ENCODE measurements around the gene CAPG.
A peak's percentile ranks its signal among the peaks of the same experiment; 100 is the strongest.
"Not testable (repeated sequence)": the region's sequence is repeated elsewhere in the genome, so short reads cannot be mapped to it uniquely, and the experiment has no call there.

Gene CAPG

DNA sequence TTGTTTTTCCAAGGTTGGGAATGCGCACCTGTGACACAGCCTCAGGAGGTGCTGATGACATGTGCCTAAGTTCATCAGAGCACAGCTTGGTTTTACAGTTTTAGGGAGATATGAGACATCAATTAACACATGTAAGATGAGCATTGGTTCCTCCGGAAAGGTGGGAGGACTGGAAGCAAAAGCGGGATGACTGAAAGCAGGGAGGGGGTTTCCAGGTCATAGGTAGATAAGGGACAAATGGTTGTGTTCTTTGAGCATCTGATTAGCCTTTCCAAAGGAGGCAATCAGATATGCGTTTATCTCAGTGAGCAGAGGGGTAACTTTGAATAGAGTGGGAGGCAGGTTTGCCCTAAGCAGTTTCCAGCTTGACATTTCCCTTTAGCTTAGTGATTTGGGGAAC lies 26.3 kb downstream of the CAPG start:
- Histone ChIP-seq H3K4me3 (no peak overlapping the region), H3K27ac (no peak overlapping the region)
- no peak for DNase-seq (ENCODE audit: low spot score)
- TF ChIP-seq, protein P1, sequence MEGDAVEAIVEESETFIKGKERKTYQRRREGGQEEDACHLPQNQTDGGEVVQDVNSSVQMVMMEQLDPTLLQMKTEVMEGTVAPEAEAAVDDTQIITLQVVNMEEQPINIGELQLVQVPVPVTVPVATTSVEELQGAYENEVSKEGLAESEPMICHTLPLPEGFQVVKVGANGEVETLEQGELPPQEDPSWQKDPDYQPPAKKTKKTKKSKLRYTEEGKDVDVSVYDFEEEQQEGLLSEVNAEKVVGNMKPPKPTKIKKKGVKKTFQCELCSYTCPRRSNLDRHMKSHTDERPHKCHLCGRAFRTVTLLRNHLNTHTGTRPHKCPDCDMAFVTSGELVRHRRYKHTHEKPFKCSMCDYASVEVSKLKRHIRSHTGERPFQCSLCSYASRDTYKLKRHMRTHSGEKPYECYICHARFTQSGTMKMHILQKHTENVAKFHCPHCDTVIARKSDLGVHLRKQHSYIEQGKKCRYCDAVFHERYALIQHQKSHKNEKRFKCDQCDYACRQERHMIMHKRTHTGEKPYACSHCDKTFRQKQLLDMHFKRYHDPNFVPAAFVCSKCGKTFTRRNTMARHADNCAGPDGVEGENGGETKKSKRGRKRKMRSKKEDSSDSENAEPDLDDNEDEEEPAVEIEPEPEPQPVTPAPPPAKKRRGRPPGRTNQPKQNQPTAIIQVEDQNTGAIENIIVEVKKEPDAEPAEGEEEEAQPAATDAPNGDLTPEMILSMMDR (IDR thresholded peaks at IDR 0.05): no peak

DNA sequence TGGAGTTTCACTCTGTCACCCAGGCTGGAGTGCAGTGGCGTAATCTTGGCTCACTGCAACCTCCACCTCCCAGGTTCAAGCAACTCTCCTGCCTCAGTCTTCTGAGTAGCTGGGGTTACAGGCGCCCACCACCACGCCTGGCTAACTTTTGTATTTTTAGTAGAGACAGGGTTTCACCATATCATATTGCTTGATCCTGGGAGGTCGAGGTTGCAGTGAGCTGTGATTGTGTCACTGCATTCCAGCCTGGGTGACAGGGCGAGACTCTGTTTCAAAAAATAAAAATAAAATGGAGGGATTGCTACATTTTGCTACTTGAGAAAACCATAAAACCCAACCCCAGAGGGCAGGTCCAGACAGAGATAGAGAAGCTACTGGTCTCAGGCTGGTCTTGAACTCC lies 27.0 kb downstream of the CAPG start:
- not testable (repeated sequence) for H3K4me3 ChIP-seq; H3K27ac ChIP-seq; DNase-seq (ENCODE audit: low spot score)

DNA sequence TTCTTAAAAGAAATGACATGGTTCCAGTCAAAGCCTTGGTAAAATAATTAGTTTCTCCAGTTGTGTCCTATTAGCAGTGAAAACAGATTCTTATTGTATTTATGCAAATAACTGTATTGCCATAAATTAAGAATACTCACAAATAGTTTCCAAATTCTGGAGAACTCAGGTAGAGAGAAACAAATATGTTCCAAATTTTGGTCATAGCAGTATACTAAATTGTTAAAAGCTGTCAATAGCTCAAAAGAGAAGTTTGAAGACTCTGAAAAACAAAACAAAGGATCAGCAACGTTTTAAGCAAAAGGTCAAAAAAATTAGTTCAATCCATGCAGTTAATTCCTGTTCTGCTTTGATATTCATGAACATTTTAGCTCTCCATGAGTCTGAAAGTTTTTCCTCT lies 30.1 kb downstream of the CAPG start:
- Histone ChIP-seq H3K27ac (no peak overlapping the region), H3K4me3 (no peak overlapping the region)
- TF ChIP-seq, protein P1 (IDR thresholded peaks at IDR 0.05): no peak
- DNase-seq (ENCODE audit: low spot score): no peak

DNA sequence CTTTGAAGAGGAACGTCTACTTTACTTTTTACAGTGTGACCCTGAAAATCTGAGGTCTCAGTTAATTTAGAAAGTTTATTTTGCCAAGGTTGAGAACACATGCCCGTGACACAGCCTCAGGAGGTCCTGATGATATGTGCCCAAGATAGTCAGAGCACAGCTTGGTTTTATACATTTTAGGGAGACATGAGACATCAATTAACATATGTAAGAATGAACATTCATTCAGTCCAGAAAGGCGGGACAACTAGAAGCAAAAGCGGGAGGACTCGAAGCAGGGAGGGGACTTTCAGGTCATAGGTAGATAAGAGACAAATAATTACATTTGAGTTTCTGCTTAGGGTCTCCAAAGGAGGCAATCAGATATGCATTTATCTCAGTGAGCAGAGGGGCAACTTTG lies 31.9 kb downstream of the CAPG start:
- peak; percentile 11 for DNase-seq (ENCODE audit: low spot score)
- Histone ChIP-seq H3K4me3 (no peak overlapping the region), H3K27ac (no peak overlapping the region)
- TF ChIP-seq, protein P1 (IDR thresholded peaks at IDR 0.05): no peak

DNA sequence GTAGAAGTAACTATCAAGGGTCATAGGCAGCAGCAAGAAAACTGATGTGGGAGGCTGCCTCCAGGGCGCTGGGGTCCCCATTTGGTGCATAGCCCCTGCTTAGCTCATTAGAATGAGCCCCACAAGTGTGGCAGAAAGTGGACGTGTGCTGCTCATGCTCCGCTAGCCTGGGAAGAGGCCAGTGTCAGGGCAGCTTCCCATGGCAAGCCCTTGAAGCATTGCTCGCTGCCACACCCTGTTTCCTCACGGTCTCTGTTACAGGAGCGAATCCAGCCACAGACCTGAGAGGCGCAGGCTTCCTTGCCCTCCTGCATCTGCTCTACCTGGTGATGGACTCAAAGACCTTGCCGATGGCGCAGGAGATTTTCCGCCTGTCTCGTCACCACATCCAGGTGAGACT lies 33.1 kb downstream of the CAPG start:
- DNase-seq (ENCODE audit: low spot score): peak; percentile 36
- TF ChIP-seq, protein P1 (IDR thresholded peaks at IDR 0.05): no peak
- Histone ChIP-seq H3K4me3 (no peak overlapping the region), H3K27ac (no peak overlapping the region)

DNA sequence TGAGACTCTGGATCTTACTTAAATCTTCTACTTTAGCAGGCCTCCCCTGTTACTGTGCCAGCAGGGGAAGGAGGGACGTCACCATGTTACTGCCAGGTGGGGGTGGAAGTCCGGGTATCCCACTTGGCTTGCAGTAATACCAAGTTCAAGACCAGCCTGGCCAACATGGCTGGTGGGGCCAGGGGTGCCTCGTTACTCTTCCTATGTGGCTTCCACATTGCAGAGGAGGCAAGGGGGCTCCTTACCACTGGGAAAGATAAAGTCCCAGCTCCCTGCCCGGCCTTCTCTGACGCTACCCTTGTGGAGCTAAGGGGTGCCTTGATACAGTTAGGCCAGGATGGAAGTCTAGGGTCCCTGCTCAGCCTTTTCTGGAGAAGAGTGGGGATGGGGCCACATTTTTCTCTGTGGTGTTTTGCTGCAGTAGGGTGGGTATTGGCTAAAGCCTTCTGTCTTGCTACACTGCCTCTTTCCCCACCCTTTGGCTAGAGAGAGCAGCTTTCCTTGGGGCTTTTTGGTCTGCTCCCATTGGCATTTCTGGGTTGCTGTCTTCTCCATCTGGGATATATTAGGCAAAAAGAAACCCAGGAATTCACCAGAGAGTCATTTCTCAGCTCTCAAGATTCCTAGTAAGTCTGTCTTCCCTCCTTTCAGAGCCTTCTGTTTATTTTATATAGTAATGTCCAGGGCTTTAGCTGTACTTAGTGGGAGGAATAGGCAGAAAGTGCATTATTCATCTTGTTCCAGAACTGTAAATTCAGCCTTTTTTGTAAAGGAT lies 33.7 kb downstream of the CAPG start:
- TF ChIP-seq, protein P1 (IDR thresholded peaks at IDR 0.05): no peak
- Histone ChIP-seq H3K4me3 (no peak overlapping the region), H3K27ac (no peak overlapping the region)
- peak; percentile 31 for DNase-seq (ENCODE audit: low spot score)

DNA sequence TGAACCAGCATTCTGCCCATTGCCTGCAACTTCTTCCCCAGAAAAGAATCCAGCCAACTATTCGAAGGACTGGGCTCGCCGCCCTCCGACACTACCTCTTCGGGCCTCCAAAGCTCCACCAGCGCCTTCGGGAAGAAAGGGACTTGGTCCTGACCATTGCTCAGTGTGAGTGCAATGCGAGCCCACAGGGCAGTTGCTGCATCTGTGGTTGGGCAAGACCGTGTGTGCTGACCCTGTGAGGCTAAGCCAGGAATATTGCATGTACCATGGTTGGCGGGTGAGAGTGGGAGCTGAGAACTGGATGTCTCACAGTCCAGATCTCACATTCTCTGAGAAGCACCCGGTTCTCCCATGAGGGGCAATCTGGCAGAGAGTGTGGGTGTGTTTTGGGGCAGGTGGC lies 39.1 kb downstream of the CAPG start:
- DNase-seq (ENCODE audit: low spot score): no peak
- H3K27ac ChIP-seq: no peak overlapping the region
- TF ChIP-seq, protein P1 (IDR thresholded peaks at IDR 0.05): no peak
- no peak overlapping the region for H3K4me3 ChIP-seq
